Neural crest cell (in vitro differentiated cells): Measurements from ENCODE around the gene REEP1. TPM values are rescaled to one million over a fixed set of nuclear protein-coding genes. Genes with fewer than 3 reads are reported as not detected.

Experiments
- DNase-seq: peaks from one replicate; pipeline ENCODE4 v3.0.0; 2021; ENCODE audit warnings: low read depth, mixed read lengths, low spot score
- H3K27ac Mint-ChIP-seq: one replicate; pipeline ENCODE4 v1.8.0; 2021; ENCODE audit warnings: mild to moderate bottlenecking, mixed read lengths; ENCODE audit not compliant: unreplicated experiment
- H3K27me3 Mint-ChIP-seq: 2 replicates; pipeline ENCODE4 v1.8.0; 2021; ENCODE audit warnings: low read depth, mild to moderate bottlenecking, mixed read lengths
- H3K36me3 Mint-ChIP-seq: 2 replicates; pipeline ENCODE4 v1.8.0; 2021; ENCODE audit warnings: low read depth, mild to moderate bottlenecking, mixed read lengths
- H3K4me1 Mint-ChIP-seq: 2 replicates; pipeline ENCODE4 v1.8.0; 2021; ENCODE audit warnings: mixed read lengths
- H3K4me3 Mint-ChIP-seq: one replicate; pipeline ENCODE4 v1.8.0; 2021; ENCODE audit warnings: mild to moderate bottlenecking, mixed read lengths
- H3K9me3 Mint-ChIP-seq: 2 replicates; pipeline ENCODE4 v1.8.0; 2021; ENCODE audit warnings: mixed read lengths
- total RNA-seq: library from RNA; stranded (reverse); gene quantifications from 2 replicates; pipeline ENCODE4 v1.2.1, GENCODE V29; 2021
- TF ChIP-seq, protein P1 (sequence below): fragments of 200-600 bp; sonication (generic); conservative IDR thresholded peaks from 2 replicates; pipeline ENCODE4 v1.5.0; 2021; ENCODE audit warnings: antibody characterized with exemption, mild to moderate bottlenecking

The REEP1 gene
- total RNA-seq, 1 donor from 2014 or later, result 12.3 TPM

- Mint-ChIP-seq H3K4me1 (peaks cover 40% of the 10 kb centered on the region), H3K27ac (peak overlapping the region; percentile 89), H3K4me3 (peak overlapping the region; percentile 94), H3K36me3 (peaks cover 5% of the 10 kb centered on the region), H3K27me3 (no peaks in the 10 kb centered on the region), H3K9me3 (no peaks in the 10 kb centered on the region)
- TF ChIP-seq, protein P1, sequence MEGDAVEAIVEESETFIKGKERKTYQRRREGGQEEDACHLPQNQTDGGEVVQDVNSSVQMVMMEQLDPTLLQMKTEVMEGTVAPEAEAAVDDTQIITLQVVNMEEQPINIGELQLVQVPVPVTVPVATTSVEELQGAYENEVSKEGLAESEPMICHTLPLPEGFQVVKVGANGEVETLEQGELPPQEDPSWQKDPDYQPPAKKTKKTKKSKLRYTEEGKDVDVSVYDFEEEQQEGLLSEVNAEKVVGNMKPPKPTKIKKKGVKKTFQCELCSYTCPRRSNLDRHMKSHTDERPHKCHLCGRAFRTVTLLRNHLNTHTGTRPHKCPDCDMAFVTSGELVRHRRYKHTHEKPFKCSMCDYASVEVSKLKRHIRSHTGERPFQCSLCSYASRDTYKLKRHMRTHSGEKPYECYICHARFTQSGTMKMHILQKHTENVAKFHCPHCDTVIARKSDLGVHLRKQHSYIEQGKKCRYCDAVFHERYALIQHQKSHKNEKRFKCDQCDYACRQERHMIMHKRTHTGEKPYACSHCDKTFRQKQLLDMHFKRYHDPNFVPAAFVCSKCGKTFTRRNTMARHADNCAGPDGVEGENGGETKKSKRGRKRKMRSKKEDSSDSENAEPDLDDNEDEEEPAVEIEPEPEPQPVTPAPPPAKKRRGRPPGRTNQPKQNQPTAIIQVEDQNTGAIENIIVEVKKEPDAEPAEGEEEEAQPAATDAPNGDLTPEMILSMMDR, result no peak
- no peak for DNase-seq
Observed at GRCh38 chr2:86194751-86195054, 142.7 kb downstream of the REEP1 start.

DNA sequence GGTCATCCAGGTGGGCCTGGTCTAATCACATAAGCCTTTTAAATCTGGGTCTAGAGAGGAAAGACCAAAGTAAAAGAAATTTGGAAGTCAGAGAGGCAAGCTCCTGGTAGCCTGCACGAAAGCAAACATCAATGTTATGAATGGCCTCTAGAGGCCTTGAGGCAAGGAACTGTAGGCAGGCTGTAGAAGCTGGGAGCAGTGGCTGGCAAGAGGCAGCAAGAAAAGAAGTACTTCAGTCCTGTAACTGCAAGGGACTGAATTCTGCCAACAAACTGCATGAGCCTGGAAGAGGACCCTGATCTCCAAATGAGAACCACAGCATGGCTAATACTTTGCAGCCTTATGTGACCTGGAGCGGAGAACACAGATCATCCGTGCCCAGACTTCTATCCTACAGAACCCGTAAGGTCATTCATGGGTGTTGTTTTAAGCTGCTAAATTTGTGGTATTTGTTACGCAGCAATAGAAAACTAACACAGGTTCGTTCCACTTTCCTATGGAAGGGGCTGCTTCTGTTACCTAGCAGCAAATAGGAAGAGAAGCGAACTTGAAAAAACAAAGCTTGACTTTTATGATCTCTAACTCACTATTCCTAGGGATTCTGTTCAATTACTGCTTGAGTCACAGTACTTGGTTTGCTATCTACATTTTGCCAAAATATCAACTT, 143.4 kb downstream of the REEP1 start:
- peaks cover 5% of the 10 kb centered on the region for H3K36me3 Mint-ChIP-seq

DNA sequence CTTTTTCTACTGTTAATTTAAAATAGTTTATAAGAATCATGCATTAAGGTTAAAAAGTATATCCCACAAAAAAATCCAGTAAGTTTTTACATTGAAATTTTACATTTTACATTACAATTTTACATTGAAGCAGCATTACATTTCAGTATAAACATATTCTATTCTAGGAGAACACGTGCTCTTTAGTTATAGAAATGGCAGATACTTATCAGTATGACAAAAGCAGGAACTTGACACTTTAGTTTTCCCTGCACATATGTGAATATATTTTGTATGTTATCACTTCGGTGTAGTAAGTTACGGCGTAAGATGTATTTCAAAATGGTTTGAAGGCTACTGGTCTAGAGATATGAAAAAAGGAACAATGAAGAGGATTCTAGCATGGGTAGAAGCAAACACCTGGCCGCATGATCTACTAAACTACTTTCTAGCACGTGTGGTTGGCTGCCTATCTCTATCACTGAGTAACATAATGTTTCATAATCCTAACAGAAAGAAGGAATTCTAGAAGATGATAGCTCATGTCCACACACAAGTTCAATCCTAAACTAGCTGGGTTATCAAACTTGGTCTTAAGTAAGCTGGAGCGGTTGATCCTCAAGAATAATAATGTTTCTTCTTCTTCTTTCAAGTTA, 147.5 kb downstream of the REEP1 start:
- no peak for DNase-seq
- Mint-ChIP-seq H3K27me3 (no peaks in the 10 kb centered on the region), H3K27ac (no peak overlapping the region), H3K36me3 (peaks cover 3% of the 10 kb centered on the region), H3K4me3 (no peak overlapping the region), H3K9me3 (no peaks in the 10 kb centered on the region), H3K4me1 (peaks cover 41% of the 10 kb centered on the region)
- TF ChIP-seq, protein P1, result no peak

More for the DNA sequence above, 143.4 kb downstream of the REEP1 start:
- TF ChIP-seq, protein P1, result peak; percentile 19
- H3K27me3 Mint-ChIP-seq, result no peaks in the 10 kb centered on the region
- H3K27ac Mint-ChIP-seq, result no peak overlapping the region
- H3K9me3 Mint-ChIP-seq, result no peaks in the 10 kb centered on the region
- peak overlapping the region; percentile 94 for H3K4me3 Mint-ChIP-seq
- no peak for DNase-seq
- peaks cover 35% of the 10 kb centered on the region for H3K4me1 Mint-ChIP-seq

- TF ChIP-seq, protein P1, result no peak
- H3K27me3 Mint-ChIP-seq, result no peaks in the 10 kb centered on the region
- peaks cover 20% of the 10 kb centered on the region for H3K4me1 Mint-ChIP-seq
- DNase-seq, result no peak
- no peaks in the 10 kb centered on the region for H3K9me3 Mint-ChIP-seq
- H3K27ac Mint-ChIP-seq, result no peak overlapping the region
- no peak overlapping the region for H3K4me3 Mint-ChIP-seq
- no peaks in the 10 kb centered on the region for H3K36me3 Mint-ChIP-seq
Observed at GRCh38 chr2:86186431-86186830, 151.0 kb downstream of the REEP1 start.

DNA sequence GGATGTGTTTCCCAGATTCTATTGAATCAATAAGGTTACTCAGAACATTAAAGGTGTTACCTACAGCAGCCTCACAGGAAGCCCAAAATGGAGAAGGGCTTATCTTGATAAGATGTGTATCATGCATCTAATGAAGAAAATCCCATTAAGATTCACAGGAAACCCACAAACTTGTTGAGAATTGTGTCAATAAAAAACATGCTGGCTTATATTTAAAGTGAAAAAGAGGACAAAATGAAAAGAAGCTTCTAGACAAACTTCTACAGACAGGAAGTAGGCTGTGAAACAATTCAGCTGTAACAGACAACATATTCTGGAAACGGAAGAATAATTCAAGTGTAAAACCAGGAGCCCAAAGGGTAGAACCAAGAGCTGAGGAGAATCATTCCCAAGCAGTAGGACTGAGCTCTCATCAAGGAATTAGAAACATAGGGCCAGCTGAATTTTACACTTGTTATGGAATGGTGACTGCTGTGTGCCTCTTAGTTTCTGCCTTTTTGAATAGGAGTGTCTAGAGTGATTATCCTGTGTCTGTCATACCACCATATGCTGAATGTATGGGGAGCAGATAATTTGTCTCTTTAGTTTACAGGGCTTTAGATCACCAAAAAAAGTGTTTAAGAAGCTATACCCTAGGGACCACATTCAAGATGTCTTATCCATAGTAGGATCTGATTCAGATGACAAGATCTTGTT, 151.8 kb downstream of the REEP1 start:
- H3K4me1 Mint-ChIP-seq, result peaks cover 20% of the 10 kb centered on the region
- no peak overlapping the region for H3K27ac Mint-ChIP-seq
- DNase-seq, result no peak
- H3K36me3 Mint-ChIP-seq, result no peaks in the 10 kb centered on the region
- H3K4me3 Mint-ChIP-seq, result no peak overlapping the region
- H3K9me3 Mint-ChIP-seq, result no peaks in the 10 kb centered on the region
- TF ChIP-seq, protein P1, result no peak
- no peaks in the 10 kb centered on the region for H3K27me3 Mint-ChIP-seq
